ENCODE measurements around the gene NOCT.
"Not testable (repeated sequence)": the region's sequence is repeated elsewhere in the genome, so short reads cannot be mapped to it uniquely, and the experiment has no call there.

Gene NOCT

GRCh38 chr4:139011225-139011950, 4.2 kb upstream of the NOCT start:
- DNase-seq: no peak

GRCh38 chr4:139014371-139015268, 961 bp upstream of the NOCT start:
- DNase-seq: peak; percentile 22

- DNase-seq: peak; percentile 59
Measured at GRCh38 chr4:139015948-139016471, 429 bp downstream of the NOCT start.

- DNase-seq: no peak
Measured at GRCh38 chr4:139017861-139018260, 2.3 kb downstream of the NOCT start.

GRCh38 chr4:139018501-139018900, 2.9 kb downstream of the NOCT start:
- no peak for DNase-seq

- no peak for DNase-seq
Measured at GRCh38 chr4:139018971-139019758, 3.6 kb downstream of the NOCT start.

GRCh38 chr4:139020384-139020783, 4.8 kb downstream of the NOCT start:
- DNase-seq: no peak

GRCh38 chr4:139021071-139021470, 5.5 kb downstream of the NOCT start:
- DNase-seq: not testable (repeated sequence)

GRCh38 chr4:139022835-139023234, 7.3 kb downstream of the NOCT start:
- no peak for DNase-seq

GRCh38 chr4:139024686-139025085, 9.1 kb downstream of the NOCT start:
- DNase-seq: no peak

GRCh38 chr4:139025841-139026240, 10.3 kb downstream of the NOCT start:
- no peak for DNase-seq

GRCh38 chr4:139027776-139028175, 12.2 kb downstream of the NOCT start:
- DNase-seq: no peak

GRCh38 chr4:139028191-139028661, 12.6 kb downstream of the NOCT start:
- no peak for DNase-seq

GRCh38 chr4:139029866-139030363, 14.3 kb downstream of the NOCT start:
- not testable (repeated sequence) for DNase-seq

GRCh38 chr4:139030614-139031235, 15.1 kb downstream of the NOCT start:
- DNase-seq: peak; percentile 67

- DNase-seq: no peak
Measured at GRCh38 chr4:139035650-139036049, 20.1 kb downstream of the NOCT start.

GRCh38 chr4:139036885-139037284, 21.3 kb downstream of the NOCT start:
- no peak for DNase-seq

GRCh38 chr4:139038874-139039443, 23.4 kb downstream of the NOCT start:
- DNase-seq: no peak

GRCh38 chr4:139042981-139043460, 27.4 kb downstream of the NOCT start:
- DNase-seq: no peak

GRCh38 chr4:139044291-139044690, 28.7 kb downstream of the NOCT start:
- DNase-seq: no peak

- DNase-seq: no peak
Measured at GRCh38 chr4:139048026-139048425, 32.4 kb downstream of the NOCT start.

GRCh38 chr4:139050446-139050845, 34.9 kb downstream of the NOCT start:
- DNase-seq: no peak

Data from RPMI8226 (cell line).